K562 (cell line): ENCODE data around the gene UBE2O. TPM values are rescaled to one million over a fixed set of nuclear protein-coding genes. Genes with fewer than 3 reads are reported as not detected.

Source experiments
- BRF1 ChIP-seq: IDR thresholded peaks from 3 replicates; pipeline ENCODE4 v1.6.1; 2011; ENCODE audit warnings: borderline replicate concordance, mild to moderate bottlenecking; ENCODE audit not compliant: insufficient read length; ENCODE audit errors: extremely low read depth
- DNMT1 ChIP-seq: fragments of 450-650 bp; IDR thresholded peaks from 2 replicates; pipeline ENCODE4 v1.6.1; 2016; ENCODE audit warnings: antibody characterized with exemption, mild to moderate bottlenecking
- GATA2 ChIP-seq: sonication (generic); formaldehyde crosslinking; IDR thresholded peaks from 2 replicates; pipeline ENCODE4 v1.4.0; 2020; ENCODE audit warnings: mild to moderate bottlenecking, missing genetic modification reagents
- HDAC8 ChIP-seq: fragments of 450-650 bp; IDR thresholded peaks from 2 replicates; pipeline ENCODE4 v1.6.1; 2016; ENCODE audit warnings: mild to moderate bottlenecking, missing genetic modification characterization, moderate library complexity, missing compliant biosample characterization
- MITF ChIP-seq: IDR thresholded peaks from 2 replicates; pipeline ENCODE4 v1.6.1; 2014; ENCODE audit warnings: antibody characterized with exemption
- NFIC ChIP-seq: fragments of 450-650 bp; IDR thresholded peaks from 2 replicates; pipeline ENCODE4 v1.6.1; 2017; ENCODE audit warnings: mild to moderate bottlenecking, inconsistent platforms
- NFYB ChIP-seq: IDR thresholded peaks from 2 replicates; pipeline ENCODE4 v1.6.1; 2011; ENCODE audit warnings: mild to moderate bottlenecking, moderate library complexity; ENCODE audit not compliant: insufficient read length; ENCODE audit errors: extremely low read depth
- NR2C2 ChIP-seq, 2 experiments: fragments of 200-800 bp in 1 of 2; sonication (Bioruptor generic) in 1 of 2; sonication (generic) in 1 of 2; formaldehyde crosslinking in 1 of 2; IDR thresholded peaks; 2 replicates each; pipeline versions ENCODE4 v1.6.1 to v1.8.0; 2016 to 2022; ENCODE audit warnings: mild to moderate bottlenecking in 1 of 2, missing compliant biosample characterization in 1 of 2, missing genetic modification characterization in 1 of 2, missing genetic modification reagents in 1 of 2
- POLR3G ChIP-seq: IDR thresholded peaks from 2 replicates; pipeline ENCODE4 v1.6.1; 2011; ENCODE audit not compliant: insufficient read length, insufficient replicate concordance; ENCODE audit errors: extremely low read depth
- SMAD4 ChIP-seq: fragments of 250-450 bp; sonication (Bioruptor Pico); conservative IDR thresholded peaks from 2 replicates; pipeline ENCODE4 v1.8.0; 2021; ENCODE audit warnings: inconsistent platforms, mild to moderate bottlenecking, moderate library complexity
- SP1 ChIP-seq: sonication (generic); formaldehyde crosslinking; IDR thresholded peaks from 2 replicates; pipeline ENCODE4 v1.8.1; 2022; ENCODE audit warnings: mild to moderate bottlenecking, missing genetic modification reagents
- THAP7 ChIP-seq: fragments of 250-450 bp; sonication (Bioruptor Pico); IDR thresholded peaks from 2 replicates; pipeline ENCODE4 v1.5.0; 2021
- TOE1 ChIP-seq, 2 experiments: fragments of 450-650 bp in 1 of 2; sonication (generic) in 1 of 2; formaldehyde crosslinking in 1 of 2; IDR thresholded peaks; 2 replicates each; pipeline versions ENCODE4 v1.7.1 to v1.8.0; 2016 to 2022; ENCODE audit warnings: borderline replicate concordance in 2 of 2, mild to moderate bottlenecking in 2 of 2, antibody characterized with exemption in 1 of 2, inconsistent platforms in 1 of 2, low read depth in 1 of 2, missing genetic modification reagents in 1 of 2, moderate library complexity in 1 of 2
- U2AF1 ChIP-seq: fragments of 200-400 bp; formaldehyde crosslinking; optimal IDR thresholded peaks from 2 replicates; pipeline ENCODE3; 2017; ENCODE audit warnings: mild to moderate bottlenecking, low read depth, low read length, moderate library complexity
- VEZF1 ChIP-seq: fragments of 200-800 bp; sonication (Bioruptor generic); IDR thresholded peaks from 2 replicates; pipeline ENCODE4 v1.6.1; 2017; ENCODE audit warnings: missing genetic modification characterization, missing compliant biosample characterization
- ZC3H4 ChIP-seq: sonication (generic); formaldehyde crosslinking; IDR thresholded peaks from 2 replicates; pipeline ENCODE4 v1.9.0; 2021; ENCODE audit warnings: missing genetic modification reagents, borderline replicate concordance
- ZNF143 ChIP-seq: sonication (generic); formaldehyde crosslinking; IDR thresholded peaks from 2 replicates; pipeline ENCODE4 v1.9.0; 2022; ENCODE audit warnings: mild to moderate bottlenecking, missing genetic modification reagents
- ZNF184 ChIP-seq: sonication (generic); formaldehyde crosslinking; IDR thresholded peaks from 2 replicates; pipeline ENCODE4 v1.5.0; 2020; ENCODE audit warnings: missing genetic modification reagents
- ZNF263 ChIP-seq: sonication (generic); formaldehyde crosslinking; IDR thresholded peaks from 2 replicates; pipeline ENCODE4 v1.8.0; 2022; ENCODE audit warnings: mild to moderate bottlenecking, missing genetic modification reagents, borderline replicate concordance
- ZNF431 ChIP-seq: sonication (generic); formaldehyde crosslinking; IDR thresholded peaks from 2 replicates; pipeline ENCODE4 v1.8.0; 2022; ENCODE audit warnings: mild to moderate bottlenecking, missing genetic modification reagents
- ZNF583 ChIP-seq: fragments of 250-450 bp; sonication (Bioruptor Pico); IDR thresholded peaks from 2 replicates; pipeline ENCODE4 v1.4.0; 2020
- ZNF717 ChIP-seq: fragments of 250-450 bp; sonication (Bioruptor Pico); IDR thresholded peaks from 2 replicates; pipeline ENCODE4 v1.5.0; 2021
- polyA plus RNA-seq, 8 experiments: library from polyadenylated mRNA; depleted of rRNA in 4 of 8; stranded (reverse) in 5 of 8; unstranded in 3 of 8; fragments of >200 nt; fragmentation: Nextera tagmentation in 2 of 8; fragmentation: Illumina TruSeq in 1 of 8; extraction: Ambion mirVana in 2 of 8; extraction: Trizol in 1 of 8; gene quantifications; 2 replicates each; pipeline versions ENCODE4 v1.2.1 to v1.2.3, GENCODE V29; 2011 to 2014; ENCODE audit warnings: inconsistent platforms in 1 of 8, missing spikeins in 1 of 8
- total RNA-seq, 7 experiments: library from RNA; depleted of rRNA in 6 of 7; stranded (reverse); fragments of >200 nt in 6 of 7; fragmentation: Illumina TruSeq in 2 of 7; extraction: Trizol in 2 of 7; gene quantifications; 2 replicates each; pipeline versions ENCODE4 v1.2.1 to v1.2.3, GENCODE V29; 2011 to 2021; ENCODE audit warnings: low replicate concordance in 1 of 7
- TF ChIP-seq, protein P1 (sequence below): sonication (generic); formaldehyde crosslinking; IDR thresholded peaks from 2 replicates; pipeline ENCODE4 v1.8.0; 2022; ENCODE audit warnings: missing genetic modification reagents, mild to moderate bottlenecking, moderate library complexity, borderline replicate concordance

Gene UBE2O
- total and polyA plus RNA-seq, 9 of the 15 experiments (the other 6 are each of a cell fraction or from before 2014, with no cell fraction given) = 1.6 to 39.7 (median 13.3) TPM

- no peak for TF ChIP-seq U2AF1
- TF ChIP-seq SP1 (CRISPR knock-in tag) = peak; percentile 93
- TF ChIP-seq ZNF431 (CRISPR knock-in tag) = no peak
- TF ChIP-seq NFIC = peak; percentile 100
- peak; percentile 93 for TF ChIP-seq ZNF583 (CRISPR knock-in tag)
- no peak for TF ChIP-seq DNMT1
- TF ChIP-seq MITF = peak; percentile 99
- no peak for TF ChIP-seq THAP7 (CRISPR knock-in tag)
- no peak for TF ChIP-seq NFYB
- peak; percentile 85 for TF ChIP-seq VEZF1
- no peak; the same call in 1 of the 2 replicates for TF ChIP-seq HDAC8 (tag)
- TF ChIP-seq TOE1 (IDR thresholded peaks at IDR 0.05; ENCODE audit: borderline replicate concordance) = peak; percentile 91
- no peak for TF ChIP-seq TOE1 (CRISPR knock-in tag; IDR thresholded peaks at IDR 0.05; ENCODE audit: borderline replicate concordance, low read depth)
- TF ChIP-seq GATA2 = peak; percentile 99
- TF ChIP-seq POLR3G = no peak
- TF ChIP-seq ZC3H4 = no peak
- TF ChIP-seq BRF1 = no peak
- TF ChIP-seq, protein P1, sequence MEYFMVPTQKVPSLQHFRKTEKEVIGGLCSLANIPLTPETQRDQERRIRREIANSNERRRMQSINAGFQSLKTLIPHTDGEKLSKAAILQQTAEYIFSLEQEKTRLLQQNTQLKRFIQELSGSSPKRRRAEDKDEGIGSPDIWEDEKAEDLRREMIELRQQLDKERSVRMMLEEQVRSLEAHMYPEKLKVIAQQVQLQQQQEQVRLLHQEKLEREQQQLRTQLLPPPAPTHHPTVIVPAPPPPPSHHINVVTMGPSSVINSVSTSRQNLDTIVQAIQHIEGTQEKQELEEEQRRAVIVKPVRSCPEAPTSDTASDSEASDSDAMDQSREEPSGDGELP (CRISPR knock-in tag) = peak; percentile 99
- peak; percentile 69; the same call in 1 of the 2 replicates for TF ChIP-seq NR2C2 (CRISPR knock-in tag; IDR thresholded peaks at IDR 0.05)
- TF ChIP-seq NR2C2 (tag; IDR thresholded peaks at IDR 0.05) = peak; percentile 75
- no peak for TF ChIP-seq ZNF184 (CRISPR knock-in tag)
- no peak; the same call in 1 of the 2 replicates for TF ChIP-seq ZNF263 (CRISPR knock-in tag)
- no peak for TF ChIP-seq ZNF717 (CRISPR knock-in tag)
- TF ChIP-seq ZNF143 (CRISPR knock-in tag) = no peak
- peak; percentile 99 for TF ChIP-seq SMAD4 (CRISPR knock-in tag)
Observed at GRCh38 chr17:76405967-76406647, 46.8 kb downstream of the UBE2O start (continued).
